Prostate gland (tissue), 2 donors: ENCODE data around the gene NDUFB2.

ENCODE experiments used
- CTCF ChIP-seq, 4 experiments: fragments of 200-600 bp in 2 of 4; fragments of 450-650 bp in 2 of 4; sonication (generic) in 2 of 4; IDR thresholded peaks; 1 replicate in 3 of 4; 2 replicates in 1 of 4; pipeline ENCODE4 v1.5.1; 2016 to 2019; ENCODE audit warnings: antibody characterized with exemption in 4 of 4, mild to moderate bottlenecking in 2 of 4, moderate library complexity in 2 of 4
- POLR2A ChIP-seq: fragments of 450-650 bp; IDR thresholded peaks from one replicate; pipeline ENCODE4 v1.6.1; 2016; ENCODE audit warnings: antibody characterized with exemption, mild to moderate bottlenecking
- POLR2AphosphoS5 ChIP-seq: sonication (generic); formaldehyde crosslinking; IDR thresholded peaks from one replicate; pipeline ENCODE4 v1.6.1; 2017; ENCODE audit warnings: antibody characterized with exemption

- TF ChIP-seq CTCF (IDR thresholded peaks at IDR 0.05) (no peak), POLR2AphosphoS5 (no peak), POLR2A (no peak)
These were observed 6.3 kb downstream of the NDUFB2 start for GRCh38 chr7:140702774-140703173.
